Middle frontal gyrus (tissue), 1 donor: Measurements from ENCODE around the gene PIGL.
"Not testable (repeated sequence)": the region's sequence is repeated elsewhere in the genome, so short reads cannot be mapped to it uniquely, and the experiment has no call there.

ENCODE experiments used
- DNase-seq: peaks from one replicate; pipeline ENCODE4 v3.0.0-alpha.2; 2015; ENCODE audit warnings: low spot score; ENCODE audit errors: extremely low spot score

PIGL gene

GRCh38 chr17:16304830-16305229, 87.8 kb downstream of the PIGL start:
- no peak for DNase-seq

GRCh38 chr17:16306211-16306610, 89.2 kb downstream of the PIGL start:
- DNase-seq: no peak

DNA sequence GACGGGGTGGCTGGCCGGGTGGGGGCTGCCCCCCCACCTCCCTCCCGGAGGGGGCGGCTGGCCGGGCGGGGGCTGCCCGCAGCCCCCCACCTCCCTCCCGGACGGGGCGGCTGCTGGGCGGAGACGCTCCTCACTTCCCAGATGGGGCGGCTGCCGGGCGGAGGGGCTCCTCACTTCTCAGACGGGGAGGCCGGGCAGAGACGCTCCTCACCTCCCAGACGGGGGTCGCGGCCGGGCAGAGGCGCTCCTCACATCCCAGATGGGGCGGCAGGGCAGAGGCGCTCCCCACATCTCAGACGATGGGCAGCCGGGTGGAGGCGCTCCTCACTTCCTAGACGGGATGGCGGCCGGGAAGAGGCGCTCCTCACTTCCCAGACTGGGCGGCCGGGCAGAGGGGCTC, 95.1 kb downstream of the PIGL start:
- DNase-seq: not testable (repeated sequence)

- no peak for DNase-seq
Measured at GRCh38 chr17:16313139-16314090, 96.4 kb downstream of the PIGL start.

GRCh38 chr17:16314189-16314588, 97.2 kb downstream of the PIGL start:
- DNase-seq: no peak

GRCh38 chr17:16314859-16315258, 97.8 kb downstream of the PIGL start:
- no peak for DNase-seq

DNA sequence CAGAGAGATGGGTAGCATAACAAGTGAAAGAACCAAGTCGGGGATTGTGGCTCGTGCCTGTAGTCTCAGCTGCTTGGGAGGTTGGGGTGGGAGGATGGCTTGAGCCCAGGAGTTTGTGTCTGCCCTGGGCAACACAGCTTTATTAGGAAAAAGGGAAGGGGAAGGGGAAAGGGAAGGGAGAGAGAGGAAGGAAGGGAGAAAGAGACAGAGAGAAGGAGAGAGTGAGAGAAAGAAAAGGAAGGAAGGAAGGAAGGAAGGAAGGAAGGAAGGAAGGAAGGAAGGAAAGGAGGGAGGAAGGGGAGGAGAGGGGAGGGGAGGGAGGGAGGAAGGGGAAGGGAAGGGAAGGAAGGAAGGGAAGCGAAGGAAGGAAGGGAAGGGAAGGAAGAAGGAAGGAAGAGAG, 103.0 kb downstream of the PIGL start:
- no peak for DNase-seq

DNA sequence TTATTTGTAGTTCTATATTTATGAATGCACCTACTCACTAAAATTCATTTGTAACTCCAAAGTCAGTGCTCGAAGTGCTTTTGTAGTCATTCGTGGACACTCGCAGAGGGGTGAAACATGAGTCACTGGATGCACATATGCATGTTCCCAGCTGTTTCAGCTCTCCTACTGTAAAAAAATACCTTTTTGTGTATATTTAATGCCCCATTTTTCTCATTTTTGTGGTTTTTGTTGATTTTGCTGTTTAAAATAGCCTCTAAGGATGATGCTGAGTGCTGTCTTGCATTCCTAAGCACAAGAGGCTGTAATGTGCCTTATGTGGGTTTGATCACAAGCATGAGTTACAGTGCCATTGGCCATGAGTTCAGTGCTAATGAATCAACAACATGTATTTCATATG, 105.6 kb downstream of the PIGL start:
- no peak for DNase-seq

GRCh38 chr17:16325964-16326363, 109.0 kb downstream of the PIGL start:
- no peak for DNase-seq

- DNase-seq: no peak
Measured at GRCh38 chr17:16327018-16327417, 110.0 kb downstream of the PIGL start.

DNA sequence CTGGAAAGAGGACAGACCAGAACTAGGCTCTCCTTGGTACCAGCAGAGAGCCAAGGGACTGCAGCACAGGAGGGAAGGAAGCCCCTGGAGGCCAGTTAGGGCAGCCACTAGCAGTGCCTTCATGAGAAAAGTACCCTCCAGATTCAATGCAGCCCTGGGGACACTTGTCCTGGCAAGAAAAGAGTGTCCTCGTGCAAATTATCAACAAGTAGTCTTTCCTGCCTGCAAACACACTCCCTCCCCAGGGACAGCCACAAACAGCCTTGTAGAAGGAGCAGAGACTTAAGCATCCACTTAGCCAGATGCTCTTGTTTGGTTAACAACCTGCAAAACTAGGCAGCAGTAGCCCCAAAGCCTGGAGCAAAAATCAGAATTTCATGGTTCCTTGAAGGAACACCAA, 112.0 kb downstream of the PIGL start:
- DNase-seq: no peak

GRCh38 chr17:16329519-16330271, 112.7 kb downstream of the PIGL start:
- no peak for DNase-seq

GRCh38 chr17:16338391-16338790, 121.4 kb downstream of the PIGL start:
- no peak for DNase-seq

GRCh38 chr17:16339402-16339801, 122.4 kb downstream of the PIGL start:
- no peak for DNase-seq

DNA sequence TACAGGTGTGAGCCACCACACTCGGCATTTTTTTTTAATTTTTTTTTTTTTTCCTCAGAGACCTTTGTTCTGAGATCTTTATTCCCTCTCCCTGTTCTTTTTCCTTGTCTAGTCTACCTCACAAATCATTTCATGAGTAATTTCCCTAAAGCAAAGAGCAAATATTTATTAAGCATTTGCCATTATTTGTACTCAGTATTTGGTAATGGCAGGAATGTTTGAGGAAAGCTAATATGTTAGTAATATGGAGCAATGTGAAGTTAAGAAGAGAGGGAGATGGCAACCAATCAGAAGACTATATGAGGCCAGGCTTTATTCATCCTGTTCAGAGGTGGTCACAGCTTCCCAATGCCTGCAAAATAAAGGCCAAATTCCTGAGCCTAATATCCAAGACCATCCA, 122.9 kb downstream of the PIGL start:
- no peak for DNase-seq

GRCh38 chr17:16342979-16343378, 126.0 kb downstream of the PIGL start:
- no peak for DNase-seq

- DNase-seq: no peak
Measured at GRCh38 chr17:16343569-16343968, 126.6 kb downstream of the PIGL start.

- no peak for DNase-seq
Measured at GRCh38 chr17:16345565-16345964, 128.6 kb downstream of the PIGL start.

DNA sequence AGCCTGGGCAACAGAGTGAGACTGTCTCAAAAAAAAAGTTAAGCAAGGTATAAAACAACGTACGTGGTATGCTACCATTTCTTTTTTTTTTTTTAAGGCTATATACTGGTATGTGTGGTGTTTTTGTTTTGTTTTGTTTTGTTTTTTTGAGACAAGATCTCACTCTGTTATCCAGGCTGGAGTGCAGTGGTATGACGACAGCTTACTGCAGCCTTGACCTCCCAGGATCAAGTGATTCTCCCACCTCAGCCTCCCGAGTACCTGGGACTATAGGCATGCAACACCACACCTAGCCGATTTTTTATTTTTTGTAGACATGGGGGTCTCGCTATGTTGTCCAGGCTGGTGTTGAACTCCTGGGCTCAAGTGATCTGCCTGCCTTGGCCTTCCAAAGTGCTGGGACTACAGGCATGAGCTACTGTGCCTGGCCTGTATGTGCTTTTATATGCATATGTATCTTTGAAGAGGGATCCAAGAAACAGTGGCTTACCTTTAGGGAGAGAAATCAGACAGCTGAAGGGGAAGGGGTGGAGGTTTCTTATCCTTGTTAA, 129.8 kb downstream of the PIGL start:
- no peak for DNase-seq

DNA sequence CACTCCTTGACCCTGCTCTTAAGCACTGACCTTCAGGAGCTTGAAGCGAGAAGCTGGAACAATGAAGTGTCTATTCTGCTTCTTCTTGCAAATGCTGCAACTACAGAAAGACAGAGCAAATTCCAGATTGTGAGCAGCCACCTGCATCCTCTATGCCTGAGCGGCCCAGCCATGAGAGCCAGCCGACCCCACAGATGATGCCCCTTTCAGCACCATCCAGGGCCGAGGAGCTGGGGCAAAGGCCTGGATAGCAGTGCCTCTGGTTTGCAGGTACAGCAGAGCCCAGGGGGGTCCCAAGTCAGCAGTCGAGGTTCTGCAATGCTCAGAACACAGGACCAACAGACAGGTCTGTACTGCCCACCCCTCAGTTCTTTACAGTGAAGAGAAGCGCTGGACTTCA, 131.6 kb downstream of the PIGL start:
- DNase-seq: no peak

GRCh38 chr17:16349431-16349830, 132.4 kb downstream of the PIGL start:
- no peak for DNase-seq

DNA sequence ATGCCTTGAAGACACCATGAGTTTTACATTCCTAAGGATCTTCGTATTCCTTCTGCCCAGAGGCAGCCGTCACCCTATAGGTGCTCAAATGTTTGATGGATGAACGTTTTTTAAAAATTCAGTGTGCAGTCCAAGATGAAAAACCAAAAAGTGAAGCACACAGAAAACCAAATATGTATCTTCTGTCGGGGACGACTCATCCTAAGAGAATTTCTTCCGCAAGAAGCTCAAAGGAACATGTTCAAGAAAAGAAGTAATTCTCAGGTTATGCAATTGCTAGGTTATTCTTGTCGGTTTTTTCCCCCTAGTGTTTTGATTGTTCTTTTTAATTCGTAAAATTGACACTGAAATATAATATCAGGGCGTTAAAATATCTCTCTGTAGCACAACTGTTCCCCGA, 134.8 kb downstream of the PIGL start:
- DNase-seq: no peak
